Thymus (tissue), 11 donors: Measurements from ENCODE around the gene RTN4IP1. TPM values are rescaled to one million over a fixed set of nuclear protein-coding genes. Genes with fewer than 3 reads are reported as not detected.

Source experiments
- DNase-seq, 9 donors: peaks; one replicate each; pipeline ENCODE4 v3.0.0-alpha.2; 2013; ENCODE audit warnings: low spot score in 9 of 9, low read depth in 6 of 9, missing footprints in 1 of 9
- H3K27ac ChIP-seq, 2 donors: one replicate each; pipeline ENCODE4 v1.5.1; 2013; ENCODE audit warnings: control low read depth in 1 of 2, low read depth in 1 of 2, low read length in 1 of 2, mild to moderate bottlenecking in 1 of 2, moderate library complexity in 1 of 2
- H3K27me3 ChIP-seq, 2 donors: one replicate each; pipeline ENCODE4 v1.5.1; 2013; ENCODE audit warnings: low read length in 1 of 2; ENCODE audit not compliant: control insufficient read depth in 2 of 2, insufficient read depth in 1 of 2
- H3K36me3 ChIP-seq, 2 donors: one replicate each; pipeline ENCODE4 v1.5.1; 2013; ENCODE audit warnings: low read length in 1 of 2, mild to moderate bottlenecking in 1 of 2, moderate library complexity in 1 of 2; ENCODE audit not compliant: control insufficient read depth in 2 of 2, insufficient read depth in 2 of 2
- H3K4me1 ChIP-seq, 2 donors: one replicate each; pipeline ENCODE4 v1.5.1; 2013; ENCODE audit warnings: low read length in 2 of 2; ENCODE audit not compliant: control insufficient read depth in 2 of 2, insufficient read depth in 2 of 2
- H3K4me3 ChIP-seq, 2 donors: one replicate each; pipeline ENCODE4 v1.5.1; 2013; ENCODE audit warnings: low read length in 2 of 2, control low read depth in 1 of 2, mild to moderate bottlenecking in 1 of 2
- H3K9me3 ChIP-seq, 2 donors: one replicate each; pipeline ENCODE4 v1.5.1; 2013; ENCODE audit warnings: low read length in 1 of 2, mild to moderate bottlenecking in 1 of 2; ENCODE audit not compliant: control insufficient read depth in 2 of 2, insufficient read depth in 1 of 2
- WGBS: extraction: QIAGEN DNeasy Blood & Tissue Kit; methylation state at CpG from one replicate; pipeline ENCODE4 v1.1.7; 2013; 5-methylcytosine and 5-hydroxymethylcytosine counted together
- polyA plus RNA-seq: library from polyadenylated mRNA; stranded (reverse); fragments of 200-250 nt; gene quantifications from one replicate; pipeline ENCODE4 v1.2.3, GENCODE V29; 2013
- total RNA-seq: library from RNA; stranded (reverse); fragments of 120-200 nt; gene quantifications from one replicate; pipeline ENCODE4 v1.2.4, GENCODE V29; 2013
- donor health status: healthy.

Gene RTN4IP1
- total and polyA plus RNA-seq, 2 donors = 5.4 to 6.4 TPM

- peaks cover 0 to 13% of the 10 kb centered on the region in 2 donors for H3K36me3 ChIP-seq
- no peak for DNase-seq
- no peaks in the 10 kb centered on the region for H3K27me3 ChIP-seq
- H3K9me3 ChIP-seq = no peaks in the 10 kb centered on the region
- no peak overlapping the region for H3K27ac ChIP-seq
- H3K4me3 ChIP-seq = no peak overlapping the region
- H3K4me1 ChIP-seq = no peaks in the 10 kb centered on the region
- WGBS = 97% methylated on average over 2 of the region's 2 CpGs
Observed at GRCh38 chr6:106579281-106579680, 50.0 kb downstream of the RTN4IP1 start.

DNA sequence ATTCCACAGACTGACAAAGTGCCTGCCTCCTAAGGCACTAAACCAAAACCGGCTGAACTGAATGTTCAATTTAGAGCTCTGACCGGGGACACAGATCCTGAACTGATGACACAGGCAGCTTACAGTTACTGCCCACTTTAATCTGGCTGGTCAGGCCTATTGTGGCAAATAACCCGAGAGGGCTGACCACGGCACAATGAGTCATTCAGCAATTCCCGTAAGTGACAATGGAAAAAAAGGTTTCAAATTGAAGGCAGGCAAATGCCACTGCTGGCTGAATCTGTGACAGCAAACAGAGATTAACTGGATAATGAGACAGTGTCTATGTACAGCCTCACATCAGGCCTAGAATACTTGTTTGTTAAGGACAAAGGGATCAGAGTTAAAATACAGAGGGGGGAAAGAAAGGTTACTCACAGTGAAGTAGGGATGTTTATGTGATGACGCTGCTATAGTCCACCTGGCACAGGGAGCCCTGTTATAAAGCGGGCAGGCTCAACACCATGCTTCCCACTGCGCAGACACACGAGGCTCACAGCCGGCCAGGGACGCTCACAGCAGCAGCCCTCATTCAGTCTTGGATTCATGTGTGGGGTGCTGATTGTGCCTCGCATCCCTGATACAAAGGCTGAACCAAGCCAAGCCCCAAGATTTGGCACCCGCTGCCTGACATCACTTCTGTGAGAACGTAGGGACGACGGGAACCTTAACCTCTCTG, 54.4 kb downstream of the RTN4IP1 start:
- H3K27ac ChIP-seq = no peak overlapping the region
- no peaks in the 10 kb centered on the region for H3K27me3 ChIP-seq
- H3K4me1 ChIP-seq = no peaks in the 10 kb centered on the region
- H3K4me3 ChIP-seq = no peak overlapping the region
- H3K9me3 ChIP-seq = no peaks in the 10 kb centered on the region
- H3K36me3 ChIP-seq = peaks cover 3 to 12% of the 10 kb centered on the region in 2 donors
- no peak for DNase-seq
- 98% methylated on average over 16 of the region's 16 CpGs for WGBS

- 99% methylated on average over 6 of the region's 6 CpGs for WGBS
- H3K27ac ChIP-seq = no peak overlapping the region
- DNase-seq = no peak
- no peaks in the 10 kb centered on the region for H3K27me3 ChIP-seq
- no peaks in the 10 kb centered on the region for H3K9me3 ChIP-seq
- peaks cover 15 to 24% of the 10 kb centered on the region in 2 donors for H3K36me3 ChIP-seq
- H3K4me1 ChIP-seq = no peaks in the 10 kb centered on the region
- no peak overlapping the region for H3K4me3 ChIP-seq
Observed at GRCh38 chr6:106572875-106573585, 56.3 kb downstream of the RTN4IP1 start.

GRCh38 chr6:106572436-106572835, 56.9 kb downstream of the RTN4IP1 start:
- no peaks in the 10 kb centered on the region for H3K27me3 ChIP-seq
- peaks cover 15 to 25% of the 10 kb centered on the region in 2 donors for H3K36me3 ChIP-seq
- DNase-seq = no peak
- no peaks in the 10 kb centered on the region for H3K9me3 ChIP-seq
- no peak overlapping the region for H3K4me3 ChIP-seq
- H3K4me1 ChIP-seq = no peaks in the 10 kb centered on the region
- WGBS = 96% methylated on average over 5 of the region's 5 CpGs
- no peak overlapping the region for H3K27ac ChIP-seq

- H3K9me3 ChIP-seq = no peaks in the 10 kb centered on the region
- WGBS = over 99% methylated on average over 4 of the region's 4 CpGs
- DNase-seq = no peak
- H3K4me1 ChIP-seq = no peaks in the 10 kb centered on the region
- no peak overlapping the region for H3K27ac ChIP-seq
- no peaks in the 10 kb centered on the region for H3K27me3 ChIP-seq
- peaks cover 16 to 29% of the 10 kb centered on the region in 2 donors for H3K36me3 ChIP-seq
- H3K4me3 ChIP-seq = no peak overlapping the region
Observed at GRCh38 chr6:106569428-106569827, 59.9 kb downstream of the RTN4IP1 start.

GRCh38 chr6:106568530-106568929, 60.8 kb downstream of the RTN4IP1 start:
- Histone ChIP-seq H3K27ac (no peak overlapping the region), H3K9me3 (no peaks in the 10 kb centered on the region), H3K27me3 (no peaks in the 10 kb centered on the region), H3K36me3 (peaks cover 24 to 29% of the 10 kb centered on the region in 2 donors), H3K4me3 (no peak overlapping the region), H3K4me1 (no peaks in the 10 kb centered on the region)
- no peak for DNase-seq
- WGBS = 97% methylated on average over 2 of the region's 2 CpGs

GRCh38 chr6:106564476-106564875, 64.8 kb downstream of the RTN4IP1 start:
- Histone ChIP-seq H3K4me3 (no peak overlapping the region), H3K27ac (no peak overlapping the region), H3K9me3 (no peaks in the 10 kb centered on the region), H3K36me3 (peaks cover 21 to 25% of the 10 kb centered on the region in 2 donors), H3K4me1 (no peaks in the 10 kb centered on the region), H3K27me3 (no peaks in the 10 kb centered on the region)
- no peak for DNase-seq
- 90% methylated on average over 4 of the region's 4 CpGs for WGBS

DNA sequence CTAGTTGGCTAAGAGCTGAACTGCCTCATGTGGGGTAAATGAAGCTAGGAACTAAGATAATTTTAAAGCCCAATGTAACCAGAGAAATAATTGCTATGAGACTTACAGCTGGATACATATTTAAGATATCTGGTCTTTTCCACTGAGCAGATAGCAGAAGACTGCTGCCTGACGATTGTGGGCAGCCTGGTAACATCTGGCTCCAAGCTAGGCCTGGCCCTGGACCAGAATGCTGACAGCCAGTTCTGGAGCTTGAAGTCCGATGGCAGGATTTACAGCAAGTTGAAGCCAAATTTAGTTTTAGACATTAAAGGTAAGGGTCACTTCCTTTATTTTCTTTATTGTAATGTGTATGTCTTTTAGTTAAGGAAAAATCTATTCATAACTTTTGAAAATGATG, 65.7 kb downstream of the RTN4IP1 start:
- no peak for DNase-seq
- H3K36me3 ChIP-seq = peaks cover 22 to 25% of the 10 kb centered on the region in 2 donors
- WGBS = 94% methylated on average over 2 of the region's 2 CpGs
- no peak overlapping the region for H3K4me3 ChIP-seq
- no peak overlapping the region for H3K27ac ChIP-seq
- H3K27me3 ChIP-seq = no peaks in the 10 kb centered on the region
- no peaks in the 10 kb centered on the region for H3K4me1 ChIP-seq
- H3K9me3 ChIP-seq = no peaks in the 10 kb centered on the region

DNA sequence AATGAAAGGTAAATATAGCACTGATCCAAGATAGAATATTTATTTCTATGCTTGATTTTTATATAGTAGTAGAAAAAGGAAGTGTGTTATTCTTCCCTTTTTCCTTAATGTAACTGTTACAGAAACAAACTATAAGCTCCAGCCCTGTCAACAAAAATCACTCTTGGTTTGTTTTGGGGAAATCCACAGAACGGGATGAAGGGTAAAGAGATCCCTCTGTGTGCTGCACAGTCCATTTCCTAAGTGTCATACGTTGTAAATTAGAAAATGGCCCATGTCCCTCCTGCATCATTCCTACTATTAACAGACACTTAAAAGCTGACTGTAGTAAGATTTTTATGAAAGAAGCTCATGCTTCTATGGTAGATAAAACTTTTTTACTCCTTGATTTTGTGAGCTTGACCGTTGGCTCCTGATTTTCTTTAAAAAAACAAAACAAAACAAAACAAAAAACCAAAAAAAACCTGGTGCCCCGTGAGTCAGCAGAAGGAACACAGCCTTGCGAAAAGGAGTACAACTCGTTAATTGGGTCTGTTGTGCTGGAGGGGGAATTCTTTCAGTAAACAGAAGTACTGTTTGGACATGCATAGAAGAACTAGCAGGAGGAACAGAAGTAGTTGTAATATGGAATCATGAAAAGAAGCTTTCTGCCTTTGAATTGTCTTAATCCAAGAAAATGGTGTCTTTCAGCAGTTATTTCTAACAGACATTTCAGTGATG, 67.5 kb downstream of the RTN4IP1 start:
- Histone ChIP-seq H3K27me3 (no peaks in the 10 kb centered on the region), H3K36me3 (peaks cover 20 to 21% of the 10 kb centered on the region in 2 donors), H3K27ac (no peak overlapping the region), H3K9me3 (no peaks in the 10 kb centered on the region), H3K4me1 (no peaks in the 10 kb centered on the region), H3K4me3 (no peak overlapping the region)
- 73% methylated on average over 6 of the region's 6 CpGs for WGBS
- no peak for DNase-seq
